ENCODE measurements around the gene EDAR. TPM values are rescaled to one million over a fixed set of nuclear protein-coding genes. Genes with fewer than 3 reads are reported as not detected.

The EDAR gene
- total RNA-seq, 4 donors from 2014 or later, result not detected

DNA sequence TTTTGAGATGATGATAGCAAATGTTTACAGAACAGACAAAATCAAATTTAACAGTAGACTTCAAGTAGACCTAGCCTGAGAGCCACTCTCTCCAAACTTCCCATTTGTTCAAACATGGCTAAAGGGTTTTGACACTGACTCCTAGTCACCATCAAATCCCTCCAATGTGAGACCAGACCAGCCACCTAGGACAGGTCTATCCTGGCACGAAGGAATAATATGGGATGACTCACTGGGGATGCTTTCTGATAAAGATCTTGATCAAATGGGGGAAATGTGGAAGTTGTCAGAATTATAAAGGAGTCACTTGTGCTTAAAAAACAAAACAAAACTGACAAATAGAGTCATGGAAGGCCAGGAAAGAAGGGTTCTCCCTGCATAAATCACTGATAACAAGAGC lies 95.7 kb downstream of the EDAR start:
- TF ChIP-seq, protein P1, sequence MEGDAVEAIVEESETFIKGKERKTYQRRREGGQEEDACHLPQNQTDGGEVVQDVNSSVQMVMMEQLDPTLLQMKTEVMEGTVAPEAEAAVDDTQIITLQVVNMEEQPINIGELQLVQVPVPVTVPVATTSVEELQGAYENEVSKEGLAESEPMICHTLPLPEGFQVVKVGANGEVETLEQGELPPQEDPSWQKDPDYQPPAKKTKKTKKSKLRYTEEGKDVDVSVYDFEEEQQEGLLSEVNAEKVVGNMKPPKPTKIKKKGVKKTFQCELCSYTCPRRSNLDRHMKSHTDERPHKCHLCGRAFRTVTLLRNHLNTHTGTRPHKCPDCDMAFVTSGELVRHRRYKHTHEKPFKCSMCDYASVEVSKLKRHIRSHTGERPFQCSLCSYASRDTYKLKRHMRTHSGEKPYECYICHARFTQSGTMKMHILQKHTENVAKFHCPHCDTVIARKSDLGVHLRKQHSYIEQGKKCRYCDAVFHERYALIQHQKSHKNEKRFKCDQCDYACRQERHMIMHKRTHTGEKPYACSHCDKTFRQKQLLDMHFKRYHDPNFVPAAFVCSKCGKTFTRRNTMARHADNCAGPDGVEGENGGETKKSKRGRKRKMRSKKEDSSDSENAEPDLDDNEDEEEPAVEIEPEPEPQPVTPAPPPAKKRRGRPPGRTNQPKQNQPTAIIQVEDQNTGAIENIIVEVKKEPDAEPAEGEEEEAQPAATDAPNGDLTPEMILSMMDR (IDR thresholded peaks at IDR 0.05; ENCODE audit: low read depth), result no peak

DNA sequence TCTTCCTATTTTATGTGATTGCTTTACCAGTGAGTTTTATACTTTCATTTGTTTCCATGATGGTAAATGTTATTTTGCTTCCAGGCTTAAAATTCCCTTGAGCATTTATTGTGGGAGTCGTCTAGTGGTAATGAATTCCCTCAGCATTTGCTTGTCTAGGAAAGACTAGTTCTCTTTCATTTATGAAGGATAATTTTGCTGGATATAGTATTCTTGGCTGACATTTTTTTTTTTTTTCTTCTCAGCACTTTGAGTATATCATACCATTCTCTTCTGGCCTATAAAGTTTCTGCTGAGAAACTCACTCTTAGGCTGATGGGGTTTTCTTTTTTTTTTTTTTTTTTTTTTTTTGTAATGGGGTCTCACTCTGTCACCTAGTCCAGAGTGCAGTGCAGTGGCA lies 99.1 kb downstream of the EDAR start:
- TF ChIP-seq, protein P1 (IDR thresholded peaks at IDR 0.05; ENCODE audit: low read depth), result no peak

DNA sequence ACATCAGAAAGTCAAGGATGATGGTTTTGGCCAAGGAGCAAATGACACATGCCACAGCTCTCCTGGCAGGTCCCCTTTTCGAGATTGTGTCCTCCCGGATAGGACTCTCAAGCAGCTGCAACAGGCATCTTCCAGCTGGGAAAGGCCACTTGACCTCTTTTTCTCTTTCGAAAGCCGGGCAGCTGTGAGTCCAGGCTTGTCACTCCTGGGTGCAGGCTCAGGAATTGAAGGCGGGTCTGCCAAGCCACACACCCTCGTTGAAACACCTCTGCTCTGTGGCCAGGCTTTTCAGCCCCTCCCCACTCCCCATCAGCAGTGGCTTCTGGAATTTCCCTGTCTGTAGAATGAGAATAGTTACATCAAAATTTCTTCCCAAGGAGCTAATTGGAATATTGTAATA lies 104.4 kb downstream of the EDAR start:
- TF ChIP-seq, protein P1 (IDR thresholded peaks at IDR 0.05; ENCODE audit: low read depth), result no peak

DNA sequence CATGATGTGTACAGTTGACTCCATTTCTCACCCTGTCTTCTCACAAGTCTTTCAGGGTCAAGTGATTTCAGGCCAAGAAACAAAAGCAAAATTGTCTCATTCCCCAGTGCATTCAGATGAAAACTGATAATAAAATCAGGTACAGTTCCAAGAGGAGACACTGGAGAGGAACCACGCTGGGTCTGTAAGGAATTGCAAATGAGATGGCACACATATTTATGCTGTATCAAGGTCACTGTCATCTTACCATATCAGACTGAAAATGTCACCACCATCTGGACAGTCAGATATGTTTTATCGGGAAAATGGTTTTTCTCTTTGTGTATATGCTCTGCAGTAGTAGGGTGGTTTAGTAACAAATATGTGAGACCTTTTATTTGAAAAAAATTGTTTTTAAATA lies 110.7 kb downstream of the EDAR start:
- TF ChIP-seq, protein P1 (IDR thresholded peaks at IDR 0.05; ENCODE audit: low read depth), result no peak

DNA sequence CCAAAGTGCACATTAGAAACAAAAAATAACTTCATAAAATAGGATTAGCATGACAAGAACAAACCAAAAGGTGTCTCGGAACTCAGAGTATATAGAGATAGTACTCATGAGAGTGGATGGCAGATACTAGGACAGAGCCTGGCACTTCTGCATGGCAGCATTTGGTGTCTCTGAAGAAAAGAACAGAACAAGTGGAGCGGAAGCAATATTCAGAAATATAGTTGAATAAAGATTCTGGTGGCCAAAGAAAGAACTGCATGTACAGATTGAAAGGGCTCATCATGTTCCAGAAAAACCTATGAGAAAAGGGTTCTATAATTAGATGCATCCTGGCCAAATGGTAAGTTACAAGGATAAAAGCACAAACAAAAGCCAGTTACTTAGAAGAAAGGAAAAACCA lies 111.5 kb downstream of the EDAR start:
- TF ChIP-seq, protein P1 (IDR thresholded peaks at IDR 0.05; ENCODE audit: low read depth), result no peak

DNA sequence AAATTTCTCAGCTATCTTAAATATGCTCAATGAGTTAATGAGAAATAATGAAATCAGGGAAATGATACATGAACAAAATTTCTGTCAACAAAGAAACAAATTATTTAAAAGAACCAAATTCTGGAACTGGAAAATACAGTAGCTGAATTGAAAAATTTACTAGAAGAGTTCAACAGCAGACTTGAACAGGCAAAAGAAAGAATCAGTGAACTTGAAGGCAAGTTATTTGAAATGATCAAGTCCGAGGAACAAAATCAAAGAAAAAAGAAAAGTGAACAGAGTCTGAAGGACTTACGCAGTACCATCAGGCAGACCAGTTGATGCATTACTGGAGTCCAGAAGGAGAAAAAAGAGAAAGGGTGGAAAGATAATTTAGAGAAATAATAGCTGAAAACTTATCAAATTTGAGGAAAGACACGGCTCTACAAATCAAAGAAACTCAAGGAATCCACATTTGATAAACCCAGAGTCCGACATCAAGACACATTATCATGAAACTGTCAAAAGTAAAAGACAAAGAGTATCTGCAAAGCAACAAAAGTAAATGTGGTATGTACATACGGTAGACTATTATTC lies 118.9 kb downstream of the EDAR start:
- TF ChIP-seq, protein P1 (IDR thresholded peaks at IDR 0.05; ENCODE audit: low read depth), result no peak

DNA sequence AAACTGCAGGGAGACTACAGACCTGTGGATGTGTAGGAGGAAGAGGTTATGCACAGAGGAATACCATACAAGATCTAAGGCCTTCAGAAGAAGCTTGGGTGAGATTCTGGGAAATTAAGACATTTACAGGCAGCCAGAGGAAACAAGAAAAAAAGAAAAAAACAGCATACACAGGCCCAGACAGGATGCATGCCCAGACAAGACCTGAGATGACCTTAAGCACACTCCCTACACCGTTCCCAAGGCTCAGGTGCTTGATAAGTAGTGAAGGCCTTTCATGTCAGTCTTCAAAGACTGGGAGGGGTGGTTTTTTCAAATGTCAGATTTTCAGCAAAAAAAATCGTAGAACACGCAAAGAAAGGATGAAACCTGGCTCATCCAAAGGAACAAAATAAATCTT lies 119.5 kb downstream of the EDAR start:
- TF ChIP-seq, protein P1 (IDR thresholded peaks at IDR 0.05; ENCODE audit: low read depth), result no peak

Data from subcutaneous adipose tissue (tissue), 4 donors.